Measurements from ENCODE around the gene SPRY1.

GRCh38 chr4:123444290-123444731 lies 47.7 kb downstream of the SPRY1 start:
- TF ChIP-seq POLR2A (IDR thresholded peaks at IDR 0.05; ENCODE audit: low read depth) (no peak), EP300 (IDR thresholded peaks at IDR 0.05) (no peak), CTCF (IDR thresholded peaks at IDR 0.05) (no peak), POLR2AphosphoS5 (IDR thresholded peaks at IDR 0.05) (no peak)

Measured in esophagus muscularis mucosa (tissue), 4 donors.